ENCODE measurements around the gene NFKBIA.
"Not testable (repeated sequence)": the region's sequence is repeated elsewhere in the genome, so short reads cannot be mapped to it uniquely, and the experiment has no call there.

NFKBIA gene

DNA sequence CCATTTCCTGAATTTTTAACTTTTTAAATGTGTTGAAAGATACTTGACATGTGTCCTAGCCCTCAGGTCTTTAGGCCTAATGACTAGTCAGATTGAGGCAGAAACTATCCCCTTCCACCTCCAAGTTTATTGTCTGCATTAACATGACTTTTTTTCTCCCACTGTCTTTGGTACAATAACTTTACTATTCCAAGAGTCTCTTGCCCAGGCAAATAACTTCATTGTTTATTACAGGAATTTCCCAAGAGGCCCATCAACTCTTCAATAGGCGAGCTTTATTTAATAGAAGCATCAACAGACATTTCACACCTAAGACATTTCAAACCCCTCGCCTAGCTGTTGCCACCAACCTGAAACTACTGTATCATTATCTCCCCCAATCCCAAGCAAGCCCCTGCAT, 10.7 kb downstream of the NFKBIA start:
- FAIRE-seq (no peak), DNase-seq (ENCODE audit: extremely low spot score, insufficient read length, low read depth) (no peak)

DNA sequence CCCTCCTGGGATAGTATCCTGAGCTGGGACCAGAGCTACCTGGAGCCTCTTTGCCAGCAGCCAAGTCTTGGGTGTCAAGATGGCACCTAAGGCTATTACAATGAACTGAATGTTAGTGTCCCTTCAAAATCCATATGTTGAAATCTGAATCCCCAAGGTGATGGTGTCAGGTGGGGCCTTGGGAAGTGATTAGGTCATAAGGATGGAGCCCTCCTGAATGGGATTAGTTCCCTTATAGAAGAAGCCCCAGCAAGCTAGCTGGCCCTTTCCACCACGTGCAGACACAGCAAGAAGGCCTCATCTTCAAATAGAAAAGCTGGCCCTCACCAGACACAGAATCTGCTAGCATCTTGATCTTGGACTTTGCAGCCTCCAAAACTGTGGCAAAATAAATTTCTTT, 12.4 kb downstream of the NFKBIA start:
- DNase-seq (ENCODE audit: extremely low spot score, insufficient read length, low read depth) (no peak), FAIRE-seq (no peak)

DNA sequence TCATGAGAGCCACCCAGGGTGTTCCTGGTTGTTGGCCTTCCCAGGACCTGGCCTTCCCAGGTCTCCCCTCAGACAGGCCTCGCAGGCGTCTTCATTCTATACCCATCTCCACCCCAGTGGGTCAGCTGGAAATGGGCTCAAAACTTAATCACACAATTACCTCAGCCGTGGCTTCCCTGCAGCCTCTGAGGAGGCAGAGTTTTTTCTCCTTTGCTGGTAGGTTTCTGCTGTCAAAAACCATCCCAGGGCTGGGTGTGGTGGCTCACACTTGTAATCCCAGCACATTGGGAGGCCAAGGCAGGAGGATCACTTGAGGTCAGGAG, 13.2 kb downstream of the NFKBIA start:
- DNase-seq (ENCODE audit: extremely low spot score, insufficient read length, low read depth) (no peak), FAIRE-seq (no peak)

DNA sequence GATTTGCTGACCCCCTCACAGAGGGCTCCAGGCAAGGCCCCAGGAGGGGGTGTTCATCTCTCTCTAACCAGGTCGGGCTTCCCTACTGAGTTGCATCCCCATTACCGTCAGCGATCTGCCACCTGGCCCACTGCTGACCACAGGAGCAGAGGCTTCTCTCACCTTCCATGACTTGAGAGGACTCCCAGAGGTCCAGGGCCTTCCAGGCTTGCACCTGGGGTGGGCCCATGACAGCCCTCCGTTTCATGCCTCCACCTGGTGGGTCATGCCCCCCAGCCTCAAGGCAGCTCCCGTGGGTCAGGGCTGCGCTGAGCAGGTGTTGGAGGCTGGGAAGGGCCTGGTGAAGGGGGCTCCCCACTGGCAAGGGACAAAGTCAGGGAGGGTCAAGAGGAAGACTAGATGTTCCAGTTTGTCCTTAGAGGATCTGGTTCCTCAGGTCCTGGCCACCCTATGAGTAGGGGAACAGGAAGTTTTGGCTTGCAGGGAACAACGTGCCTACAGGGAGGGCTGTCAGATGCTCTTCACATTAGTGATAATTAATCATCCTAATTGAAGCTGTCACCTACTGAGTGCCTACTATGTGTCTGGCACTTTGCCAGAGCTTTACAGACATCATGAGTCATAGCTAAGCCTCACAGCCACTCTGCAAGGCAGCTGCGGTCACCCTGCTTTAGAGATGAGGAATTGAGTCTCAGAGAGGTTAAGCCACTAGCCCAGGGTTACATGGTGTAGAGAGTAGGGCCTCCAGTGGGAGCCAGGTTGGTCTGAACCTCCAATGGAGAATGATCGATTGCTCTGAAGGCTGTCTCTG, 13.8 kb downstream of the NFKBIA start:
- DNase-seq (ENCODE audit: extremely low spot score, insufficient read length, low read depth) (no peak), FAIRE-seq (no peak)

DNA sequence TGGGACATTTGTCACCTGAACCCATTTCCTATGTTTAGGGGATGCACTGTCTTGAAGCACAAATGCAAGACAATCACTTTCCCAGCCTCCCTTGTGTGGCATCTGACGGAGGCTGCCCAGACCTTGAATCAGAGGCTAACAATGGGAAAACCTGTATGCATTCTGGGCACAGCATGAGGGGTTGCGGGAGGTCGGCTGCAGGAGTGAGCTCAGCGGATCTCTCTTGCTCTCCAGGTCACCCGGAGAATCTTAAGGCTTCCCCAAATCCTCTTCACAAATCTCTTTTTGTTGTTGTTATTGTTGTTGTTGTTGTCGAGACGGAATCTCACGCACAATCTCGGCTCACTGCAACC, 15.3 kb downstream of the NFKBIA start:
- no peak for FAIRE-seq
- DNase-seq (ENCODE audit: extremely low spot score, insufficient read length, low read depth) = no peak

DNA sequence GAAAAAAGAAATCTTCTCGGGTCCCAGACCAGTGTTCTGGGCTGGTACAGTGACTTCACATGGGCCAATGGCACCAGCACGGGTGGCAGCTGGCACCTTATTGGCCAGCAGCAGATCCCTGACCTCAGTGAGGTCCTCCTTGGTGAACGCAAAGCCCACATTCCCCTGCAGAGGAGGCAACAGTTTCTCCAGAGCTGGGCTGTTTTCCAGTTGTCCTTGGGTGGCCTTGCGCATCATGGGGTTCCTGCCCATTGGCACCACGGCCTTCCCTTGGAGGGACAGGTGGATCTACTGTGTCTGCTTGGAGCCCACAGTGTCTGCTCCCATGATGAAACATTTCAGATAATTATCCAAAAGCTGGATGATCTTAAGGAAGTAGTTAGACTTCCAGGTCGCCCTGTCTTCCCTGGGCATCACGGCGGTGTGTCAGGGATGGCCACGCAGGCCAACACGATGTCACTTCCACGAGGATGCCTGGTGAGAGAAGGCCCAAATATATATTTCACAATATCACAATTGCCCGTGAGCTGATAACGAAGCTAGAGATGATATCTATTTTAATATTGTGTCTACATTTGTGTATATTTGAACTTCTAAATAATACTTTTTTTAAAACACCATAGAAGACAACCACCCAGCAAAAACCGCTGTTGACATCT, 15.8 kb downstream of the NFKBIA start:
- DNase-seq (ENCODE audit: extremely low spot score, insufficient read length, low read depth) (no peak), FAIRE-seq (no peak)

DNA sequence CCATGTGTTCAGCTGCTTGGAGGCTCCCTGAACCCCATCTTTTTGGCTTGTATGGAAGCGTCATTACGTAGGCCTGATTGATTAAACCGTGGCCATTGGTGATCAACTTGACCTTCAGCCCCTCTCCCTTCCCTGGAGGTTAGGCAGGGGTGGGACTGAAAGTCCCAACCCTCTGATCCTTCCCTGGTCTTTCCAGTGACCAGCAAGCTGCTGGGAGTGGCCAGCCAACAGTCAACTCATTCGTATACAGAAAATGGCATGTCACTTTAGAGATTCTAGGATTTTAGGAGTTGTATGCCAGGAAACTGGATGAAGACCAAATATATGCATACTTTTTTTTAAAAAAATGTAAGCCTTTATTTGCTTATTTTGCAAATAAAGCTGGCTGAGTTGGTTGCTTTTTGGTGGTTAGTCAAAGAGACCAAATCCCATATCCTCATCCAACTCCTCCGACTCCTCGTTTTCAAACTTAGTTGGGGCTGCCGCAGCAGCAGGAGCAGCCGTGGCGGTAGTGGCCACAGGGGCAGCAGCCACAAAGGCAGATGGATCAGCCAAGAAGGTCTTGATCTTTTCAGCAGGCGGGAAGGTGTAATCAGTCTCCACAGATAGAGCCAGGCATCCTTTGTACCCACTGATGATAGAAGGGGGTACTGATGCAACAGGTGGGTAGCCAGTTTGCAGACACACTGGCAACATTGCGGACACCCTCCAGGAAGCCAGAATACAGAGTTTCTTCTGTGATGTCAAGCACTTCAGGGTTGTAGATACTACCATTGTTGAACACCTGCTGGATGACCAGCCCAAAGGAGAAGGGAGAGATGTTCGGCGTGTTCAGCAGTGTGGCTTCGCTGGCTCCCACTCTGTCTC, 16.6 kb downstream of the NFKBIA start:
- no peak for FAIRE-seq
- DNase-seq (ENCODE audit: extremely low spot score, insufficient read length, low read depth) = no peak

DNA sequence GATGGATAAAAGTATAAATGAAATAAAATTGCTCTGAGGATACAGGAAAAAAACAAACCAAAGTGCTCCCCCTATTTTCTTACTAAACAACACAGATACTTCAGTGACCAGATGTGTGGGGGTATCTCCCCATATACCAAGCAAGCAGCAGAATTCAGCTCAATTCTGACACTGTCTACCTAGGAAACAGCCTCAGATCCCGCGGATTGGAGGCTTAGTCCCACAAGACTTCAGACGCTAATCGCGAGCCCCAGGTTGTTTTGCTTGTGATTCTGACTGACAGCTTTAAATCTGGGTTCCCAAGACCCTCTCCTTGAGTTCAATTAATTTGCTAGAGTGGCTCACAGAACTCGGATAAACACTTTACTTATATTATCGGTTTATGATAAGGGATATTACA, 17.3 kb downstream of the NFKBIA start:
- FAIRE-seq (no peak), DNase-seq (ENCODE audit: extremely low spot score, insufficient read length, low read depth) (no peak)

DNA sequence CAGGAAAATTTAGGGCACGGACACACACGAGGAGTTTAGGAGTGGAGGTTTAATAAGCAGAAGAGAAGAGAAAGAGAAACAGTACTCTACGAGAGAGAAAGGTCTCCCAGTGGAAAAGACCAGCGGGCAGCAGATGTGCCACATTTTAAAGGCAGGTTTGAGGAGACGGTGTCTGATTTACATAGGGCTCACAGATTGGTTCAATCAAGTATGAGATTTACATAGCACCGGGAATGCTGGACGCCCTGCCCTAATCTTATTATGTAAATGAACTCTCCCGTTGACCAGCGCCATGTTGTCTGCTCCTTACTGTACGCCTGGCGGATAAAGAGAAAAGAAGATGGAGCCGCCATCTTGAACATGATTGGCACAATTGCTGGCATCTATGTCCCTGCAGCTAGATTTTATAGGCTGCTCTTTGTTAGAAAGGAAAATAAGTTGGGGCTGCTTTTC, 17.9 kb downstream of the NFKBIA start:
- no peak for FAIRE-seq

DNA sequence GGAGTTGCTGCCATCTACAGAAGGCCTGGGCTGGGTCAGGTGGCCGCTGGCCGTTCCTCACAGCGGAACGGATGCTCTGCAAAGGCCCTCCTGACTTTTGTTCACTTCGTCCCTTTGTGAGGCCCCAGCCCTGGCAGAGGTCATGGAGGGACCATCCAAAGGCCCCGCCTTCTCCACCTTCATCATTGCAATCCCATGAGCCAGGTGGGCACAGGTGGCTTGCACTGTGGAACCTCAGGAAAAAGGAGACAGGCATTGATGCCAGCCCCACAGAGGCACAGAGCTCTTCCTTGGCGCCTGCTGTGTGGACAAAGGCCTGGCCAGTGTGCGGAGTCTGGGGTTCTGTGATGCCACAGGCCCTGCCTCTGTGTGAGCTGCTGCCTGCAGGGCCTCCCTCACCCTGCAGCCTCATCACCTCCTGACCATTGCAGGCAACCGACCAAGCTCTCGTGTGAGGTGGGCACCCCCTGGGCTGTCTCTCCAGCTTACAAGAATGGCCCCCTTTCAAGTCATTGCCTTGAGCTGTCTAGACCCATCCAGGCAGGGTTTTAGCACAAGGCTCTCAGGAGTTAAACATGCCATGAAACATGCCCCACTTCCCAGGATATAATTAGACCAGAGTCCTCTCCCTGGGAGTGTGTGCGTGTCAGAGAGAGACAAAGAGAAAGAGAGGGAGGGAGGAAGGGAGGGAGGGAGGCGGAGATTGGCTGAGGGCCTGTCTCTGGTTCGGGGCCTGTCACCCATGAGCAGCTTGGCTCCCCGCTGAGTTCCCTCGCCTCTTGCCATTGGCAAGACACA, 19.3 kb downstream of the NFKBIA start:
- FAIRE-seq = no peak
- DNase-seq (ENCODE audit: extremely low spot score, insufficient read length, low read depth) = no peak

More for the DNA sequence above, 17.9 kb downstream of the NFKBIA start:
- DNase-seq (ENCODE audit: extremely low spot score, insufficient read length, low read depth) = no peak

DNA sequence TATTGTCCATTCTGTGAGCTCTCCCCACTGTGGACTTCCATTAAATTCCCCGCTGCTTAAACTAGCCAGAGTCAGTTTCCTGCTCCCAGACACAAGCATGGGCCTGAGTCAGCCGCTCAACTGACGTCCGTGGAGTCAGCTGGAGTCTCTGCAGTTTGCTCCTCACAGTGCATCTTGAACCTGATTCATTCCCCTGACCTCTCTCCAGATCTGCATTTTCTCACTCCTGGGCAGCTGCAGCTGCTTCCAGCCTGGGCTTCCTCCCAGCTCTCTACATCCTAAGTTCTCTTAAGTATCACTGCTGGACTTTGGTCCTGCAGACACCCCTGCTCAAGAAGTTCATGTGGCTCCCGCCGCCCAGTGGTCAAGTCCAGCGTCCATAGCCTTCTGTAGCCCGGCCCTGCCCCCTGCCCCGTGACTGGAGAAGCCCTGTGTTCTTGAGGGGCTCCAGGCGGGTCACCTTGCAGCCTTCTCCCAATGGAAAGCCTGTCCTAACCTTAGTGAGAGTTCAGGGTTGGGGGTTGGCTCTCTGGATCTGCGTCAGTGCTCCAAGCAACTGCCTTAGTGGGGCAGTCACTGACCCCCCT, 20.0 kb downstream of the NFKBIA start:
- no peak for FAIRE-seq
- DNase-seq (ENCODE audit: extremely low spot score, insufficient read length, low read depth) = no peak

DNA sequence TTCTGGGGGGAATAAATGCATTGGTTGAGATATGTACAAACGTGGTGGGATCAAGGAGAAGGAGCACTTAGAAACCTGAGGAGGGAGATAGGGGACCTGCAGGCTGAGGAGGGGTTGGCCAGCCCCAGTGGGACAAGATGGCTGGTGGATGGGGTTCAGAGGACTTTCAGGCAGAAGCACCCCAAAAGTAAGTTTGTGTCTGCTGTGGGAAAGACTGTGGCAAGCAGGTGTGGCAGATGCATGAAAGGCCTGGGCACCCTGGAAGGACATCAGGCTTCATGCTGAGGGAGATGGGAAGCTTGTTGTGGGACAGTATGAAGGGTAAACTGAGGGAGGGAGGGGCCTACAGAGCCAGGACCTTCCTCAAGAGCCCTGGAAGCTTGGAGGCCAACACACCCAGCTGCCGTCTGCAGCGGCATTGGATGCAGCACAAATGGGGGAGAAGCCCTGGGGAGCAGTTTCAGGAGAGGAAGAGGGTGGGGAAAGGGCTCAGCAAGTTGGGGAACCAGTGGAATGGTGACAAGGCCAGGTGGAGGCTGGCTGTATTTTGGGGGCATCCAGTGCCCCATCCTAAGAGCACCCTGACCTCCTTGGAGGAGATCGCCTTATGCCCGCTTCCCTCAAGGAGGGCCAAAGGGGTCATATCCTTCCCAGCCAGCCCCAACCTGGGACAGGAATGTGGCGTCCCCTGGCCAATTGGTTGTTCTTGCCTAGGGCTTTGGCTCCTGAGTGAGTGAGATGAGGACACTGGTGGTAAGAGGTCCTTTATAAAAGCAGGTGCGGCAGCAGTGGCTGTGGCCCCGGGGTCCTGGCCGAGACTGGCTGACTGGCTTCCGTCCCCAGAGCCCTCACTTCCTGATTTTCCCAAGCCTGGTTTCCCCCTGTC, 20.7 kb downstream of the NFKBIA start:
- DNase-seq (ENCODE audit: extremely low spot score, insufficient read length, low read depth) = no peak
- no peak for FAIRE-seq

DNA sequence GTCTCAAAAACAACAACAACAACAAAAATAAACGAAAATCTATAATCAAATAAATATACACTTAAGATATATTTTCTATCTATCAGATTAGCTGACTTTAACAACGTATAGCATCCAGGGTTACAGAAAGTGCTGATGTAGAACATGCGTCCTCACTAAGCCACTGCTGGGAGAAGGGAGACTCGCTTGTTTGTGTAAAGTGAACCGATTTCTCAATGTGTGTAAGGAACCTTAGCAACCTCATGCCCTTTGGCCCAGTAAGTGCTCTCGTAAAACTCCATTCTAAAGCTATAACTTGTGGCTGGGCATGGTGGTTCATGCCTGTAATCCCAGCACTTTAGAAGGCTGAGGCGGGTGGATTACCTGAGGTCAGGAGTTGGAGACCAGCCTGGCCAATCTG, 23.8 kb downstream of the NFKBIA start:
- no peak for FAIRE-seq
- DNase-seq (ENCODE audit: extremely low spot score, insufficient read length, low read depth) = no peak

DNA sequence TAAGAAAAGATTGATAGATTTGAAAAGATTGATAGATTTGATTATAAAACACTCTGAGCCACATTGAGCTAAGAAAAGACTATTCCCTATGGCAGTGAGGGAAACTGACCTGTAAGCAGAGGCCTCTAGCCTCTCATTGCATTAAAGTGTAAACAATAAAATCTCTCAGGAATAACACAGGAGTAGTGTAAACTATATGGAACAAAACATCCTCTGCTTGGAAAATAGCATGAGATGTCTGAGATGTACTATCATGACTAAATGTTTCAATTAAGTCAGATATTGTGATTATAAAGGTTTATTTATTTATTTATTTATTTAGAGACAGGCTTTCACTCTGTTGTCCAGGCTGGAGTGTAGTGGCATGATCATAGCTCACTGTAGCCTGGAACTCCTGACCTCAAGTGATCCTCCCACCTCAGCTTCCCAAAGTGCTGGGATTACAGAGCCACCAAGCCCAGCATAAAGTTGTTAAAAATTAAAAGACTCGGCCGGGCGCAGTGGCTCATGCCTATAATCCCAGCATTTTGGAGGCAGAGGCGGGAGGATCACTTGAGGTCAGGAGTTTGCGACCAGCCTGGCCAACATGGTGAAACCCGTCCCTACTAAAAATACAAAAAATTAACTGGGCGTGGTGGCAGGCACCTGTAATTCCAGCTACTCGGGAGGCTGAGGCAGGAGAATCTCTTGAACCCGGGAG, 25.2 kb downstream of the NFKBIA start:
- FAIRE-seq; DNase-seq (ENCODE audit: extremely low spot score, insufficient read length, low read depth): not testable (repeated sequence)

DNA sequence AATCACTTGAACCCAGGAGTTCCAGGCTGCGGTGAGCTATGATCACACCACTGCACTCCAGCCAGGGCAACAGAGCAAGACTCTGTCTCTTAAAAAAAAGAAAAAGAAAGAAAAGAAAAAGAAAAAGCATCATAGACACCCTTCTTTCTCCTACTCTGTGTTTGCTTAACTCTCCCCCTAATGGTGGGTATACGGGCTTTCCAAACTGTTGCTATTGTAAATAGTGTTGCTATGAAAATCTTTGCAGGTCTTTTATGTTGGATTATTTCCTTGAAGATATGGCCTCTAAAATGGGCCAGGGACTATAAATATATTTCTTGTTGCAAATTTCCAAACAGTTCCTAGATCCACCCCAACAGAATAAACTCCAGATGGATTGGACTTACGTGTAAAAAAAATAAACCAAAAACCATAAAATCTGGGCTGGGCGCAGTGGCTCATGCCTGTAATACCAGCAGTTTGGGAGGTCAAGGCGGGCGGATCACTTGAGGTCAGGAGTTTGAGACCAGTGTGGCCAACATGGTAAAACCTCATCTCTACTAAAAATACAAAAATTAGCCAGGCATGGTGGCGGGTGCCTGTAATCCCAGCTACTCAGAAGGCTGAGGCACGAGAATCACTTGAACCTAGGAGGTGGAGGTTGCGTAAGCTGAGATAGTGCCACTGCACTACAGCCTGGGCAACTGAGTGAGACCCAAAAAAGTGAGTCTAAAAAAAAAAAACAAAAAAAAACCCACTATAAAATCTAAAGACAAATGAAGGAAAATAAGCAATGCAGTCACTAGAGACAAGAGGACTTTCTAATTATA, 25.9 kb downstream of the NFKBIA start:
- DNase-seq (ENCODE audit: extremely low spot score, insufficient read length, low read depth) (no peak), FAIRE-seq (no peak)

DNA sequence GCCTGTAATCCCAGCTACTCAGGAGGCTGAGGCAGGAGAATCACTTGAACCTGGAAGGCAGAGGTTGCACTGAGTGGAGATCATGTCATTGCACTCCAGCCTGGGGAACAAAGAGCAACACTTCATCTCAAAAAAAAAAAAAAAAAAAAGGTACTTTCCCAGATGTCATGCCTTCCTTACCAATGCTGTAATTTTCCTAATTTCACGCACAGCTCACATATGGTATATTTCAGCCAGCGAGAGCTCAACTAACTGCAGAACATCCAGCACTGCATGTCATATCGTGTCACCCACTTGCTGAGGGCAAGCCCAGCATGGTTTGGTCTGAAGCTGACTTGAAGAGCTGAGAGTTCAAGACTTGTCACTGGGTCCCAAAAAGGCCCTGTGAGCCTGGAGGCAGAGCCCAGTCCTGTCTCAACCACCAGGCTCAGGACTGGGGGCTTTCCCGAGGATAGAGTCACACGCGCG, 29.0 kb downstream of the NFKBIA start:
- FAIRE-seq (no peak), DNase-seq (ENCODE audit: extremely low spot score, insufficient read length, low read depth) (no peak)

DNA sequence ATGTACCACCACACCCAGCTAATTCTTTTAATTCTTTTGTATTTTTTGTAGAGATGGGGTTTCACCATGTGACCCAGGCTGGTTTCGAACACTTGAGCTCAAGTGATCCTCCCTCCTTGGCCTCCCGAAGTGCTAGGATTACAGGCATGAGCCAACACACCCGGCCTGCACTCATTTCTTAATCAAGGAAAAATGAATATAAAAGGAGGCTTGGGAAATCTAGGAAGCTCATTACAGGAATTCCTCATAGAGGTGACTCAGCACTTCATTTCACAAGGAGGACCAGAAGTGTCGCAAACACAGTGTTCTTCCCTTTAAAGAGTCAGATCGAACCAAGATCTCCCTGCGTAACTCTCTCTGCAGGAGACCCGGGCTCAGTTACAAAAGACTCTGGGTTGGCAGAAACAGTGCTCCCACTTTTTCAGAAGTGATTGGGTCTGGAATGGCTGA, 30.3 kb downstream of the NFKBIA start:
- DNase-seq (ENCODE audit: extremely low spot score, insufficient read length, low read depth) (no peak), FAIRE-seq (no peak)
